ENCODE data around the gene WNT7B. TPM values are rescaled to one million over a fixed set of nuclear protein-coding genes. Genes with fewer than 3 reads are reported as not detected.

The WNT7B gene
- total and polyA plus RNA-seq, 5 experiments from 2014 or later, result not detected

GRCh38 chr22:45965563-45965962 is 11.4 kb downstream of the WNT7B start:
- Mint-ChIP-seq H3K9me3 (no peaks in the 10 kb centered on the region), H3K36me3 (no peaks in the 10 kb centered on the region), H3K4me3 (no peak overlapping the region), H3K4me1 (peaks cover 0 to 3% (median 0%) of the 10 kb centered on the region in 4 donors), H3K27me3 (peaks cover 2 to 43% (median 30%) of the 10 kb centered on the region in 5 donors), H3K27ac (no peak overlapping the region)
- POLR2A ChIA-PET, result no interaction called here
- ATAC-seq, result no peak
- DNase-seq, result no peak

- Mint-ChIP-seq H3K27me3 (peaks cover 2 to 37% (median 26%) of the 10 kb centered on the region in 5 donors), H3K9me3 (no peaks in the 10 kb centered on the region), H3K4me1 (no peaks in the 10 kb centered on the region), H3K27ac (no peak overlapping the region), H3K36me3 (no peaks in the 10 kb centered on the region), H3K4me3 (no peak overlapping the region)
- POLR2A ChIA-PET, result no interaction called here
- ATAC-seq (no peak), DNase-seq (no peak)
These were observed 11.9 kb downstream of the WNT7B start for GRCh38 chr22:45964926-45965527.

- no peaks in the 10 kb centered on the region for H3K9me3 Mint-ChIP-seq
- peaks cover under 1 to 31% (median 20%) of the 10 kb centered on the region in 5 donors for H3K27me3 Mint-ChIP-seq
- no peaks in the 10 kb centered on the region for H3K36me3 Mint-ChIP-seq
- POLR2A ChIA-PET, result no interaction called here
- DNase-seq (no peak), ATAC-seq (no peak)
- no peaks in the 10 kb centered on the region for H3K4me1 Mint-ChIP-seq
- no peak overlapping the region for H3K4me3 Mint-ChIP-seq
- no peak overlapping the region for H3K27ac Mint-ChIP-seq
These were observed 12.6 kb downstream of the WNT7B start for GRCh38 chr22:45964372-45964771.

- ATAC-seq (no peak), DNase-seq (no peak)
- no peak overlapping the region for H3K27ac Mint-ChIP-seq
- POLR2A ChIA-PET, result no interaction called here
- H3K4me1 Mint-ChIP-seq, result no peaks in the 10 kb centered on the region
- H3K36me3 Mint-ChIP-seq, result no peaks in the 10 kb centered on the region
- H3K9me3 Mint-ChIP-seq, result no peaks in the 10 kb centered on the region
- H3K27me3 Mint-ChIP-seq, result peaks cover 0 to 25% (median 19%) of the 10 kb centered on the region in 5 donors
- H3K4me3 Mint-ChIP-seq, result no peak overlapping the region
These were observed 13.1 kb downstream of the WNT7B start for GRCh38 chr22:45963821-45964220.

- DNase-seq, result no peak
These were observed 14.1 kb downstream of the WNT7B start for GRCh38 chr22:45962756-45963324.

GRCh38 chr22:45962434-45962718 is 14.6 kb downstream of the WNT7B start:
- no peaks in the 10 kb centered on the region for H3K4me1 Mint-ChIP-seq
- no peak for DNase-seq
- no peak overlapping the region for H3K27ac Mint-ChIP-seq
- no peak overlapping the region for H3K4me3 Mint-ChIP-seq
- POLR2A ChIA-PET, result no interaction called here
- no peak for ATAC-seq
- H3K36me3 Mint-ChIP-seq, result no peaks in the 10 kb centered on the region
- peaks cover 0 to 15% (median 10%) of the 10 kb centered on the region in 5 donors for H3K27me3 Mint-ChIP-seq
- H3K9me3 Mint-ChIP-seq, result no peaks in the 10 kb centered on the region

More at GRCh38 chr22:45962756-45963324, 14.1 kb downstream of the WNT7B start:
- Mint-ChIP-seq H3K27ac (no peak overlapping the region), H3K27me3 (peaks cover 0 to 16% (median 10%) of the 10 kb centered on the region in 5 donors), H3K9me3 (no peaks in the 10 kb centered on the region), H3K36me3 (no peaks in the 10 kb centered on the region), H3K4me3 (no peak overlapping the region), H3K4me1 (no peaks in the 10 kb centered on the region)
- POLR2A ChIA-PET, result no interaction called here
- ATAC-seq, result no peak

GRCh38 chr22:45961679-45962433 is 15.1 kb downstream of the WNT7B start:
- H3K4me3 Mint-ChIP-seq, result no peak overlapping the region

GRCh38 chr22:45960477-45961386 is 16.2 kb downstream of the WNT7B start:
- ATAC-seq, result no peak
- Mint-ChIP-seq H3K4me1 (no peaks in the 10 kb centered on the region), H3K4me3 (no peak overlapping the region), H3K9me3 (no peaks in the 10 kb centered on the region), H3K27ac (no peak overlapping the region), H3K36me3 (no peaks in the 10 kb centered on the region), H3K27me3 (peaks cover 0 to 10% (median 0%) of the 10 kb centered on the region in 5 donors)
- DNase-seq, result no peak
- POLR2A ChIA-PET, result no interaction called here

More at GRCh38 chr22:45961679-45962433, 15.1 kb downstream of the WNT7B start:
- no peak for DNase-seq
- ATAC-seq, result no peak
- no peaks in the 10 kb centered on the region for H3K36me3 Mint-ChIP-seq
- H3K27me3 Mint-ChIP-seq, result peaks cover 0 to 13% (median 10%) of the 10 kb centered on the region in 5 donors
- no peaks in the 10 kb centered on the region for H3K4me1 Mint-ChIP-seq
- POLR2A ChIA-PET, result no interaction called here
- no peaks in the 10 kb centered on the region for H3K9me3 Mint-ChIP-seq
- no peak overlapping the region for H3K27ac Mint-ChIP-seq

- Mint-ChIP-seq H3K4me1 (no peaks in the 10 kb centered on the region), H3K4me3 (no peak overlapping the region), H3K27ac (no peak overlapping the region), H3K36me3 (no peaks in the 10 kb centered on the region), H3K9me3 (no peaks in the 10 kb centered on the region), H3K27me3 (peaks cover 0 to 6% (median 0%) of the 10 kb centered on the region in 5 donors)
- POLR2A ChIA-PET, result no interaction called here
- DNase-seq, result no peak
- ATAC-seq, result no peak
These were observed 17.1 kb downstream of the WNT7B start for GRCh38 chr22:45959719-45960476.

- DNase-seq (no peak), ATAC-seq (no peak)
- no peaks in the 10 kb centered on the region for H3K36me3 Mint-ChIP-seq
- H3K9me3 Mint-ChIP-seq, result no peaks in the 10 kb centered on the region
- H3K27ac Mint-ChIP-seq, result no peak overlapping the region
- no peak overlapping the region for H3K4me3 Mint-ChIP-seq
- H3K27me3 Mint-ChIP-seq, result peaks cover 0 to 4% (median 2%) of the 10 kb centered on the region in 5 donors
- no peaks in the 10 kb centered on the region for H3K4me1 Mint-ChIP-seq
- POLR2A ChIA-PET, result no interaction called here
These were observed 18.0 kb downstream of the WNT7B start for GRCh38 chr22:45958971-45959370.

- POLR2A ChIA-PET, result no interaction called here
- H3K36me3 Mint-ChIP-seq, result no peaks in the 10 kb centered on the region
- no peak overlapping the region for H3K27ac Mint-ChIP-seq
These were observed 19.1 kb downstream of the WNT7B start for GRCh38 chr22:45957826-45958225.

GRCh38 chr22:45953178-45953577 is 23.8 kb downstream of the WNT7B start:
- Mint-ChIP-seq H3K36me3 (no peaks in the 10 kb centered on the region), H3K4me1 (peaks cover 0 to 3% (median 0%) of the 10 kb centered on the region in 4 donors), H3K4me3 (no peak overlapping the region), H3K27me3 (peaks cover 7 to 21% (median 10%) of the 10 kb centered on the region in 5 donors), H3K9me3 (no peaks in the 10 kb centered on the region), H3K27ac (no peak overlapping the region)
- DNase-seq, result no peak
- no peak for ATAC-seq
- POLR2A ChIA-PET, result no interaction called here

More at GRCh38 chr22:45957826-45958225, 19.1 kb downstream of the WNT7B start:
- peaks cover 3 to 10% (median 7%) of the 10 kb centered on the region in 5 donors for H3K27me3 Mint-ChIP-seq
- no peak overlapping the region for H3K4me3 Mint-ChIP-seq
- H3K4me1 Mint-ChIP-seq, result peaks cover 0 to 3% (median 0%) of the 10 kb centered on the region in 4 donors
- DNase-seq (no peak), ATAC-seq (no peak)
- H3K9me3 Mint-ChIP-seq, result no peaks in the 10 kb centered on the region

All from naive thymus-derived CD8-positive, alpha-beta T cell (primary cell).